Transverse colon (tissue), 4 donors: ENCODE data around the gene DGLUCY.

Experiments used
- POLR2A ChIP-seq: fragments of 450-650 bp; IDR thresholded peaks from one replicate; pipeline ENCODE4 v1.6.1; 2016; ENCODE audit warnings: antibody characterized with exemption, mild to moderate bottlenecking, moderate library complexity
- POLR2AphosphoS5 ChIP-seq, 3 donors: sonication (generic); formaldehyde crosslinking; IDR thresholded peaks; one replicate each; pipeline ENCODE4 v1.6.1; 2016; ENCODE audit warnings: antibody characterized with exemption in 3 of 3
- TF ChIP-seq, protein P1 (sequence below), 5 experiments: fragments of 200-600 bp in 3 of 5; fragments of 450-650 bp in 2 of 5; sonication (generic) in 3 of 5; IDR thresholded peaks; 1 replicate in 2 of 5; 2 replicates in 3 of 5; pipeline ENCODE4 v1.5.1; 2016 to 2017; ENCODE audit warnings: antibody characterized with exemption in 5 of 5, inconsistent platforms in 3 of 5, mild to moderate bottlenecking in 2 of 5, moderate library complexity in 1 of 5

- TF ChIP-seq POLR2A (no peak), POLR2AphosphoS5 (IDR thresholded peaks at IDR 0.05) (no peak)
- TF ChIP-seq, protein P1, sequence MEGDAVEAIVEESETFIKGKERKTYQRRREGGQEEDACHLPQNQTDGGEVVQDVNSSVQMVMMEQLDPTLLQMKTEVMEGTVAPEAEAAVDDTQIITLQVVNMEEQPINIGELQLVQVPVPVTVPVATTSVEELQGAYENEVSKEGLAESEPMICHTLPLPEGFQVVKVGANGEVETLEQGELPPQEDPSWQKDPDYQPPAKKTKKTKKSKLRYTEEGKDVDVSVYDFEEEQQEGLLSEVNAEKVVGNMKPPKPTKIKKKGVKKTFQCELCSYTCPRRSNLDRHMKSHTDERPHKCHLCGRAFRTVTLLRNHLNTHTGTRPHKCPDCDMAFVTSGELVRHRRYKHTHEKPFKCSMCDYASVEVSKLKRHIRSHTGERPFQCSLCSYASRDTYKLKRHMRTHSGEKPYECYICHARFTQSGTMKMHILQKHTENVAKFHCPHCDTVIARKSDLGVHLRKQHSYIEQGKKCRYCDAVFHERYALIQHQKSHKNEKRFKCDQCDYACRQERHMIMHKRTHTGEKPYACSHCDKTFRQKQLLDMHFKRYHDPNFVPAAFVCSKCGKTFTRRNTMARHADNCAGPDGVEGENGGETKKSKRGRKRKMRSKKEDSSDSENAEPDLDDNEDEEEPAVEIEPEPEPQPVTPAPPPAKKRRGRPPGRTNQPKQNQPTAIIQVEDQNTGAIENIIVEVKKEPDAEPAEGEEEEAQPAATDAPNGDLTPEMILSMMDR (IDR thresholded peaks at IDR 0.05) = no peak
These were observed 71.8 kb downstream of the DGLUCY start for GRCh38 chr14:91185721-91186120.
